NCI-H2196 (cell line): ENCODE data around the gene PTPRA.
"Not testable (repeated sequence)": the region's sequence is repeated elsewhere in the genome, so short reads cannot be mapped to it uniquely, and the experiment has no call there.

ENCODE experiments used
- DNase-seq: peaks from one replicate; lab custom pipeline; 2025; ENCODE audit not compliant: unreplicated experiment; lab: John Stamatoyannopoulos, UW

PTPRA gene

DNA sequence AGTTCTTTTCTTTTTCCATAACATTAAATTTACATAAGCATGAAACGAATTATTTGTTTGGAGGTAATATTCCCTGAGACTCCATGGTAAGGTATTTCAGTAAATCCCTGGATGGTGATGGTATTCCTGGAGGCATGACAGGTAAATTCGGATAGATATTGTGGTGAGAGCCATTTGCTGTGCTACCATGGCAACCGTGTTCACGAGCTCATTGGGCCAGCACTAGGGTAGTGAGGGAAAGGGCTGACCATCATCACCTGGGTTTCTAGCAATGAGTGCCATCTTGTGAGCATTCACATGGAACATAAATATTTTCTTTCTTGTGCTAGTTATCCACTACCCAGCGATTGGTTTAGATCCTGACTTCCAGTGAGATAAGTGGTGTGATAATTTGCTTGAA is 118.3 kb downstream of the PTPRA start:
- DNase-seq: no peak

DNA sequence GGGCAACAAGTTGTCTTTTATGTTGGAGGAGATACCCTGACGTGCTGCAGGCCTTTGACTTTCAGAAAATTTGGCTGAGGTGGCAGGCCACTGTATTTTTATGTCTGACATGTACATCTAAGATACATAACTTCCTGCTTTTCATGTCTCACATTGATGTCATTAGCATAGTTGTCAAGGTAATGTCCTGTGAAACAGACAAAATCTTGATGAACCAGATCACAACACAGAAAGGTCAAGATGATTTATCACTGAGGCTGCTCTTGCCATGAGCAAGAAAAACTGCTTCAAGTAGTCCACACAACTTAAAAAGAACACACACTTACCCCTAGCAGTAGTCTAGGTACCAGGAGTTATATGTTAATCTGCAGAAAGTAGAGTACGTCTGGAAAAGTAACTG is 120.0 kb downstream of the PTPRA start:
- no peak for DNase-seq

GRCh38 chr20:2995796-2996195 is 122.5 kb downstream of the PTPRA start:
- no peak for DNase-seq

- no peak for DNase-seq
These were observed 125.4 kb downstream of the PTPRA start for GRCh38 chr20:2998728-2999127.

DNA sequence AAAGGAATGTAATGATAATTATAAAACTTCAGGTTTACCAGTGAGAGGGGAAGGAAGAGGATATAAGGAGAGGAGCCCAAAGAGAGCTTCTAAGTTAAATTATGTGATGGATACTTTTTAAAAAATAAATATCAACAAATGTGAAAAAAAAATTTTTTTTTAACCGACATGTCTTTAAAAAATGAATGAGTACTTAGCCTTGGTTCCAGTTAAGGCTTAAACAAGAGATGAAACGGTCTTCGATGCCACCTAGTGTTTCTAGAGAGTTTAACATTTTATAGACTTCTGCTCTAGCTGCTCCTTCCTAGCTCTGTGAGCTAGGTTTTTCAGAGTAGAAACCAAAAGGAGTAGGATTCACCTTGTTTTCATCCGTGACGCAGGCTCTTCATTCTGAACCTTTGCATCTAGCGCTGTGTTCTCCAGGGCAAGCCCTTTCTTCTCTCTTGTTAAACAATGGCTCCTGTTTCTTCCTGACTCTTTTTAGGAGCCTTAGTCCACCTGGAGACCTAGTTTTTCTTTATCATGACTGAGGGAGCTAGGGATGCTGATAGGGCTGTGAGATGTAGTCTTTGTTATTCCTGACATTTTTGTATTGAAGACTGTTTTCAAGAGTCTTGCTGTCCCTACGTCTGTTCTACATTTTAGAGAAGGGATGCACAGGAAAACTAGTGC is 127.7 kb downstream of the PTPRA start:
- peak; percentile 42 for DNase-seq

DNA sequence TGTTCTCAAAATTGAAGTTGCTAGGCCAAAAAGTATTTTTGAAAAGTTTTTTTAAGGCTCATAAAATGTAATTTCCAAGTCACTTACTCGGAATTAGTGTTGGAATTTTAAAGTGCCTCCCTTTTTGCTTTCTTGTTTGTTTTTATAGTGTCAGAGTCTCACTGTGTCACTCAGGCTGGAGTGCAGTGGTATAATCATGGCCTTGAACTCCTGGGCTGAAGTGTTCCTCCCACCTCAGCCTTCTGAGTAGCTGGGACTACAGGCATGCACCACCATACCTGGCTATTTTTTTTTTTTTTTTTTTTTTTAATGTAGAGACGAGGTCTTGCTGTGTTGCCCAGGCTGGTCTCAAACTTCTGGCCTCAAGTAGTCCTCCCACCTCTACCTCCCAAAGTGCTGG is 130.1 kb downstream of the PTPRA start:
- no peak for DNase-seq

- no peak for DNase-seq
These were observed 137.9 kb downstream of the PTPRA start for GRCh38 chr20:3010985-3011723.

DNA sequence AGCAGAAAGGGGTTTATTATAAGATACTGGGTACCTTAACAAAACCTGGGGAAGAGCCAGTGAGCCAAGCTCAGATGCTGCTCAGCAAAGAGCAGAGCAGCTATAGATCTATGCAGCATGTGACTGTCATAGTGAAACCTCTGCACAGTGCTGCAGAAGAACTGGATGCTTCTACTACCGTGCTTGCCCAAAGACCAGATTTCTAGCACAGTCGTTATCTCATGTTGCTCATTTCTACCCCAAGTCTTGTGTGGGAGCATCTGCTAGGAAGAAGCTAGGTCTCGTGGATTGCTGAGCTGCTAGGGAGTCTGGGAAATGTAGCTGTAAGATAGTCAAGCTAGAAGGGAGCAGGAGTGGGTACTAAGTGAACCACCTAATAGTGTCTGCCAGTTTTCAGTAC is 138.5 kb downstream of the PTPRA start:
- no peak for DNase-seq

GRCh38 chr20:3013771-3014170 is 140.5 kb downstream of the PTPRA start:
- no peak for DNase-seq

DNA sequence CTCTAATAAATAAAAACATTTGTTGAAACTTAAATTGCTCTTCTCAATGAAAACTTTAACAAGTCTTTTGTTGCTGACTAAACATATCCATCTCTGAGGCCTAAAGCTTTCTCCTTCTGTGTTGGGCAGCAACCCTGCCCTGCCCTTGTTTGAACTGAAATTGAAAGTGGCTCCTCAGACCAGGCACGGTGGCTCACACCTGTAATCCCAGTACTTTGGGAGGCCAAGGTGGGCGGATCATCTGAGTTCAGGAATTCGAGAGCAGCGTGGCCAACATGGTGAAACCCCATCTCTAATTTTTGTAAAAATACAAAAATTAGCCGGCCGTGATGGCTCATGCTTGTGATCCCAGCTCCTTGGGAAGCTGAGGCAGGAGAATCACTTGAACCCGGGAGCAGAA is 140.9 kb downstream of the PTPRA start:
- no peak for DNase-seq

DNA sequence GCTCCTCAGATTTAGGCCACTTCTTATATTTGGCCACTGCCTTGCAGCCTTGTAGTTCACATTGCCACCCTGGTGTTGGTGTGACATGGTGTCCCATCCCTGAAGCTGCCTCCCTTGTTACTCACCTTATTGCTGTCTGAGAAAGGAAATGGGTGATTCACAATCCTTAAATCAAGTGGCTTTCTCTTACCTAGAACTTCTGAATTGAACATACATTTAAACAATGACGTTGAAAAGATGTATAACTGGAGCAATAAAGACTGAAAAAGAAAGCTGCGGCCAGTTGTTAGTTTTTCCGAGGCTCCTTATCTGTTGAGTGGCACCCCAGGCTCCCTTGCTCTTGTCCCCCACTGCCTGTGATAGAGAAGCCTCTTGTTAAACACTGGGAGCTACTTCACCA is 141.4 kb downstream of the PTPRA start:
- DNase-seq: no peak

DNA sequence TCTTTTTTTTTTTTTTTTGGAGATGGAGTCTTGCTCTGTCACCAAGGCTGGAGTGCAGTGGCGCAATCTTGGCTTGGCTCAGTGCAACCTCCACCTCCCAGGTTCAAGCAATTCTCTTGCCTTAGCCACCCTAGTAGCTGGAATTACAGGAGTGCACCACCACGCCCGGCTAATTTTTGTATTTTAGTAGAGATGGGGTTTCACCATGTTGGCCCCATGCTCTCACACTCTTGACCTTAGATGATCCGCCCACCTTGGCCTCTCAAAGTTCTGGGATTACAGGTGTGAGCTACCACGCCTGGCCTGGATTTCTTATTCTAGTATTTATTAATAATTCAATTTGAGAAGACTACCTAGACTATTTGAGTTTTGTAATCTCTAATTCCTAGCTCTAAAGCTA is 142.0 kb downstream of the PTPRA start:
- DNase-seq: not testable (repeated sequence)

DNA sequence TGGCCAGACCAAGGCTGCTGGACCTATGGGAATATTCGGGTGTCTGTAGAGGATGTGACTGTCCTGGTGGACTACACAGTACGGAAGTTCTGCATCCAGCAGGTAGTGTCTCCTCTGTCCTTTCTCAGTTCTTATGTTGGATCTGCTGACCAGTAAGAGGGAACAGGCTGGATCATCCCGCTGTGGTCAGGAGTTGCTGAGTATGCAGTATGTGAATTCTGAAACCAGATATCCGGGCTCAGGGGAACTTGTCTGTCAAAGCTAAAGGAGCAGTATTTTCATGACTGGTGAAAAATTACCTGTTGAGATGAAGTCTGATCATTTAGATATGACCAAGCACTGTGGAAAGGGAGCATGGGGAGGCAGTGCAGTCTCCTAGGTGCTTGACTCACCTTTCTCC is 148.0 kb downstream of the PTPRA start:
- no peak for DNase-seq

GRCh38 chr20:3021777-3022176 is 148.5 kb downstream of the PTPRA start:
- no peak for DNase-seq

- not testable (repeated sequence) for DNase-seq
These were observed 149.5 kb downstream of the PTPRA start for GRCh38 chr20:3022559-3023490.

GRCh38 chr20:3027987-3028386 is 154.7 kb downstream of the PTPRA start:
- no peak for DNase-seq

GRCh38 chr20:3031524-3032147 is 158.4 kb downstream of the PTPRA start:
- DNase-seq: no peak

DNA sequence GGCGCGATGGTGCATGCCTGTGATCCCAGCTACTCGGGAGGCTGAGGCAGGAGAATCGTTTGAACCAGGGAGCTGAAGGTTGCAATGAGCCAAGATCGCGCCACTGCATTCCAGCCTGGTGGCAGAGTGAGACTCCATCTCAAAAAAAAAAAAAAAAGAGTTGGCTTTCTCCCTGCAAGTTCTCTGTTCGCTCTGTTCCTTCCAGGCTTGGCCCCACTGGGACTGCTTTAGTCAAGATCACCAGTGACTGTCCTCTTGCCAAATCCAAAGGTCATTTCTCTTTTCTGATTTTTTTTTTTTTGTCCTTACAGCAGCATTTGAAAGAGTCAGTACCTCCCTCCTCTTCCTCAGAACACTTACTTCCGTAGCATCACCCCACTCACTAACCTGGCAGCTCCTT is 159.3 kb downstream of the PTPRA start:
- no peak for DNase-seq

DNA sequence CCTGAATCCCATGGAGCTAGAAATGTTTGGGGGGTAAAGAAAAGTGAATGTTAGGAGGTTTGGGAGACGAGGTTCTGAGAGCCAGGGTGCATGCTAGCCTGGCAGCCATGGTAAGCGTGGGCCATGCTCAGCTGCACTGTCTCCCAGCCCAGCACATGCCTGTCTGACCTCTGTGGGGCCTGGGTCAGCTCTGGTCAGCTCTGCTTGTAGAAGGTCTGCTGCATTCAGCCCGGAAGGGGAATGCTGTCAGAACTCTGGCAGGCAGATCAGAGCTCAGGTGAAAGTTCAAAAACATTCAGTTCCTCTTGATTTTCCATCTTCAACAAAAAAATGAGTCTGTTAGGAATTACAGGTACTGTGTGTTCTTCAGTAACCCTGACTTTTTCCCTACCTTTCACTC is 164.4 kb downstream of the PTPRA start:
- no peak for DNase-seq

- no peak for DNase-seq
These were observed 165.2 kb downstream of the PTPRA start for GRCh38 chr20:3038454-3038853.

- no peak for DNase-seq
These were observed 166.1 kb downstream of the PTPRA start for GRCh38 chr20:3039426-3039825.
